Erythroblast (primary cell): ENCODE measurements around the gene CDK12.

Experiments used
- GATA1 ChIP-seq: IDR thresholded peaks from 2 replicates; pipeline ENCODE4 v1.6.1; 2011; ENCODE audit warnings: low read depth, mild to moderate bottlenecking, control low read depth, low read length, moderate library complexity
- POLR2A ChIP-seq: IDR thresholded peaks from 2 replicates; pipeline ENCODE4 v1.6.1; 2011; ENCODE audit warnings: mild to moderate bottlenecking, low read length

DNA sequence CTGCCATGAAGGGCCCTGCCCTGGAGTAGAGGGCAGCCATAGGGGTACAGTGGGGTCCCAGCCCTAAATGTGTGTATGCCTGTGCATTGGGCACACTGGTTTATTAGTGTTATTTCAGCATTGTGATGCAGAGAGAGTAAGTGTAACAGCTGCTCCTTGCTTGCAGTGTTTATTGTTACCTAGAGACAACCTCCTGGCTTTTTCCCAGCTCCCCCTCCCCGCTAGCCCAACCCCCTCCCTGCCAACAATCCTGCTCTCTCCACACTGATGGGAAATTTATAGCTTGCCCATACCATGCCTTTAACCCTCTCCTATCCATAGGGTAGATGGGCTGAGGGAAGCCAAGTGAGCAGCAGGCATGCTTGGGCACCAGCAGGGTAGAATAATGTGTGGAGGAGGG, 95.1 kb downstream of the CDK12 start:
- TF ChIP-seq POLR2A (no peak), GATA1 (no peak)
